ENCODE data around the gene MOB3A. TPM values are rescaled to one million over a fixed set of nuclear protein-coding genes. Genes with fewer than 3 reads are reported as not detected.
A peak's percentile ranks its signal among the peaks of the same experiment; 100 is the strongest.

Gene MOB3A
- polyA plus RNA-seq: 24.1 to 61.8 TPM (median 34.2 TPM) in 3 replicates
- polyA plus RNA-seq (2011; ENCODE audit: low read depth): 8.6 TPM
- polyA plus RNA-seq (2011; cell fraction: cytosol; rRNA removed): 35.7 and 45.2 TPM in 2 replicates
- 44.3 and 61.8 TPM in 2 replicates for polyA plus RNA-seq (2011; cell fraction: nucleus; rRNA removed)
- 20.9 and 52.4 TPM in 2 replicates for polyA plus RNA-seq (2012; ENCODE audit: low replicate concordance)
- polyA minus RNA-seq: 57.5 to 202 TPM (median 64.4 TPM) in 3 replicates
- polyA minus RNA-seq (2011; cell fraction: cytosol; rRNA and poly(A)+ RNA removed): 125 TPM
- 30.7 and 47.2 TPM in 2 replicates for polyA minus RNA-seq (2011; cell fraction: nucleus; rRNA and poly(A)+ RNA removed)

DNA sequence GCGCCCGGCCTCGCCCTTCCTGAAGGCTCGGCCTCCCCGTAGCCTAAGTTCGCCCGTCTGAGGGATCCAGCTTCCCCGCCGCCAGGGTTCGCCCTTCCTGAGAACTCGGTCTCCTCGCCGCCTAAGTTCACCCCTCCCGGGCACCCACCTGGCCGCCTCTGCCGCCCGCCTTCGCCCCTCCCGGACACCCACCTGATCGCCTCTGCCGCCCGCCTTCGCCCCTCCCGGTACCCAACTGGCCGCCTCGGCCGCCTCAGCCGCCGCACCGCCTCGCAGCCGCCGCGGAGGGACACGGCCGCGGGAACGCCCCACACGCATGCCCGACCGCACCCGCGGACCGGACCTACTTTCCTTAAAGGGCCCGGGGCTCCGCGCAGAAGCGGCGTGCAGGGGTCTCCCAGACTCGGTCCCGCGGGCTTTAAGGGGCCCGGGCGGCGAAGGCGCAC lies at the start of gene MOB3A:
TSS of gene MOB3A (minus strand) at position 293 of the 446 bp plus-strand sequence. CDS start 17,766 bp downstream, outside the sequence.
- peak; percentile 71 for DNase-seq (ENCODE audit: low read depth, low spot score)
- H3K4me1 ChIP-seq (ENCODE audit: control insufficient read depth, extremely low read depth, insufficient read depth, low read length): peaks cover 27% of the 10 kb centered on the region

DNA sequence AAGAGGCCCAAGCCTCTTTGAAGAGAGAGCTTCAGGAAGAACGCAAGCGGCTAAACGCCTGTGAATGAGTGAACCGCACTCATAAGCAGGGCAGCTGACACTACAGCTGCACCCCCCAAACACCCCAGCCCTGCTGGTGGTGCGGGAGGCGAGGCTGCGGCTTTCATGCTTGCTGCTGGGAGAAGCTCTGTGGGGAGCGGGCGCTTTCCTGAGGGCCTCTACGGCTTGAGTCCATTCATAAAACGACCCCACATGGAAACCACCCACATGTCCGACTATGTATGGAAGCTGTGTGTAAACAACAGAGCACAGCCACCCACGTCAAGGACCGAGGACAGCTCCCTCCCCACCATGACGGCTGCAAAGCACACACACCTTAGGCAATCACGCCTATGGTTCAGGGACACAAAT lies 49.7 kb upstream of the MOB3A start:
- Histone ChIP-seq H2AFZ (ENCODE audit: control insufficient read depth, low read length) (no peak overlapping the region), H3K27me3 (ENCODE audit: control insufficient read depth, extremely low read depth, insufficient read depth, low read length) (no peaks in the 10 kb centered on the region), H3K9me3 (ENCODE audit: control insufficient read depth, low read depth, low read length) (no peaks in the 10 kb centered on the region), H3K9me1 (ENCODE audit: control insufficient read depth, extremely low read depth, insufficient read depth, low read length) (peaks cover 4% of the 10 kb centered on the region), H3K9ac (ENCODE audit: control insufficient read depth, extremely low read depth, insufficient read depth, low read length) (no peak overlapping the region), H3K36me3 (ENCODE audit: control insufficient read depth in 2 of 2, extremely low read depth in 1 of 2, insufficient read depth in 2 of 2, low read length in 2 of 2) (peaks cover 11 to 13% of the 10 kb centered on the region in 2 experiments), H3K4me1 (ENCODE audit: control insufficient read depth, extremely low read depth, insufficient read depth, low read length) (peaks cover 10% of the 10 kb centered on the region), H4K20me1 (ENCODE audit: control insufficient read depth, extremely low read depth, insufficient read depth, low read length) (peaks cover 40% of the 10 kb centered on the region), H3K4me2 (ENCODE audit: control insufficient read depth, extremely low read depth, insufficient read depth, low read depth, low read length) (no peak overlapping the region), H3K79me2 (ENCODE audit: control insufficient read depth, insufficient read depth, low read length) (peaks cover 95% of the 10 kb centered on the region), H3K27ac (ENCODE audit: control insufficient read depth, insufficient read depth, low read length) (no peak overlapping the region), H3K4me3 (ENCODE audit: control insufficient read depth in 2 of 3, extremely low read depth in 1 of 3, insufficient read depth in 2 of 3, low read depth in 1 of 3, low read length in 3 of 3) (no peak overlapping the region)
- dilution Hi-C loops (cut with MboI; ENCODE audit: extremely low pct_ligation_motif_present, low sequenced_read_pairs): no loop called here
- FAIRE-seq: no peak
- no peak for TF ChIP-seq EZH2 (IDR thresholded peaks at IDR 0.05; ENCODE audit: low read length)
- TF ChIP-seq CTCF (optimal IDR thresholded peaks at IDR 0.05 in 1 of 3, IDR thresholded peaks at IDR 0.05 in 1 of 3, conservative IDR thresholded peaks at IDR 0.05 in 1 of 3; ENCODE audit: extremely low read depth in 1 of 3, insufficient read depth in 2 of 3, low read length in 3 of 3): no peak
- DNase-seq (ENCODE audit: low read depth, low spot score): no peak

More for the DNA sequence above, at the start of gene MOB3A:
- H3K9ac ChIP-seq (ENCODE audit: control insufficient read depth, extremely low read depth, insufficient read depth, low read length): peak within 1 kb of the TSS; percentile 85
- H3K27me3 ChIP-seq (ENCODE audit: control insufficient read depth, extremely low read depth, insufficient read depth, low read length): no peaks in the 10 kb centered on the region
- no peak for FAIRE-seq
- no peaks in the 10 kb centered on the region for H4K20me1 ChIP-seq (ENCODE audit: control insufficient read depth, extremely low read depth, insufficient read depth, low read length)
- H2AFZ ChIP-seq (ENCODE audit: control insufficient read depth, low read length): peak within 1 kb of the TSS; percentile 71
- H3K27ac ChIP-seq (ENCODE audit: control insufficient read depth, insufficient read depth, low read length): peak within 1 kb of the TSS; percentile 79
- H3K4me2 ChIP-seq (ENCODE audit: control insufficient read depth, extremely low read depth, insufficient read depth, low read depth, low read length): peak within 1 kb of the TSS; percentile 90
- peak; percentile 20 to 62 (median 52) for TF ChIP-seq CTCF (optimal IDR thresholded peaks at IDR 0.05 in 1 of 3, IDR thresholded peaks at IDR 0.05 in 1 of 3, conservative IDR thresholded peaks at IDR 0.05 in 1 of 3; ENCODE audit: extremely low read depth in 1 of 3, insufficient read depth in 2 of 3, low read length in 3 of 3)
- no peak for TF ChIP-seq EZH2 (IDR thresholded peaks at IDR 0.05; ENCODE audit: low read length)
- peaks cover 17 to 23% of the 10 kb centered on the region in 2 experiments for H3K36me3 ChIP-seq (ENCODE audit: control insufficient read depth in 2 of 2, extremely low read depth in 1 of 2, insufficient read depth in 2 of 2, low read length in 2 of 2)
- H3K79me2 ChIP-seq (ENCODE audit: control insufficient read depth, insufficient read depth, low read length): peaks cover 25% of the 10 kb centered on the region
- dilution Hi-C loops (cut with MboI; ENCODE audit: extremely low pct_ligation_motif_present, low sequenced_read_pairs): no loop called here
- H3K9me1 ChIP-seq (ENCODE audit: control insufficient read depth, extremely low read depth, insufficient read depth, low read length): no peaks in the 10 kb centered on the region
- H3K4me3 ChIP-seq (ENCODE audit: control insufficient read depth in 2 of 3, extremely low read depth in 1 of 3, insufficient read depth in 2 of 3, low read depth in 1 of 3, low read length in 3 of 3): peak within 1 kb of the TSS; percentile 61 to 80 (median 71)
- no peaks in the 10 kb centered on the region for H3K9me3 ChIP-seq (ENCODE audit: control insufficient read depth, low read depth, low read length)
